TTC549 (cell line): ENCODE results near the gene CISD1.
A peak's percentile ranks its signal among the peaks of the same experiment; 100 is the strongest.

Source experiments
- FAIRE-seq: peaks from 2 replicates; lab custom pipeline; 2012; peaks lifted over from hg19 to GRCh38; lab: Jason Lieb, UNC

CISD1 gene

DNA sequence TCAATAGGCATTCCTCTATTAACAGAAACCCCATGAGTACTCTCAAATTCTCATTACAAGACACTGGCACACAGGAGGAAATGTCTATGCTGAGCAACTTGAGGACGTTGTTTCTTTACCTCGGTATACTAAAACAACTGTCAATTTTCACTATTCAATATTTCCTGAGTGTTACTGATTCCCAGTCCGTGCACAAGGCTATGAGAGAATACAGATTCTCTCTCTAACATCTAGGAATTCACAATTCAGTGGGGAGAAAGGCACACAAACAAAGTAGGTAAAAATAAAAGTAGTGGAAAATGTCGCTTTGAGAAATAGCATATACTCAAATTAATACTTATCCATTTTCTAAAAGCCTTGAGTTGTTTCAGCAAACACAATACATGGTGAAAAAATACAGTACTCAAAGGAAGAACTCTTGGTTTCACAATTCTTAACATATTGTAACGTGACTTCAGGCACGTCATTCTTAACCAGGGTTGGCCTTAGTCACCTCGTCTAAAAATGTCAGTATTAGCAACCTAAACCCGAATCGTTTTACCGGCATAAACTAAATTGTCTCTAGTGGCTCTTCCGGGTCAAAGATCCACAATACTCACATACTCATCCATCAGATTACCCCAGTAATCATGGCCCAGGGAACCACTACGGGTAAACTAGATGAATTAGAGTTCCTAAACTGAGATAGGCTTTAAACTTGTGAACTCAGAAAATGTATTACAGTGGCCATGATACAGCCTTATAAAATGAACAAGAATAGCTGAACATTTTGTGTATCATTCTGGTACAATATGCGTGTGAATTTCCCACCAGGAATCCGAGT, 2.7 kb upstream of the CISD1 start:
- no peak for FAIRE-seq

GRCh38 chr10:58266826-58267712, 1.9 kb upstream of the CISD1 start:
- no peak for FAIRE-seq

GRCh38 chr10:58267713-58268453, 1.1 kb upstream of the CISD1 start, which contains the start of gene IPMK:
IPMK (minus strand) TSS chr10:58267894; CDS start chr10:58267611, 283 bp downstream.
- no peak for FAIRE-seq

- no peak for FAIRE-seq
These were observed 462 bp upstream of the CISD1 start for GRCh38 chr10:58268454-58268945.

DNA sequence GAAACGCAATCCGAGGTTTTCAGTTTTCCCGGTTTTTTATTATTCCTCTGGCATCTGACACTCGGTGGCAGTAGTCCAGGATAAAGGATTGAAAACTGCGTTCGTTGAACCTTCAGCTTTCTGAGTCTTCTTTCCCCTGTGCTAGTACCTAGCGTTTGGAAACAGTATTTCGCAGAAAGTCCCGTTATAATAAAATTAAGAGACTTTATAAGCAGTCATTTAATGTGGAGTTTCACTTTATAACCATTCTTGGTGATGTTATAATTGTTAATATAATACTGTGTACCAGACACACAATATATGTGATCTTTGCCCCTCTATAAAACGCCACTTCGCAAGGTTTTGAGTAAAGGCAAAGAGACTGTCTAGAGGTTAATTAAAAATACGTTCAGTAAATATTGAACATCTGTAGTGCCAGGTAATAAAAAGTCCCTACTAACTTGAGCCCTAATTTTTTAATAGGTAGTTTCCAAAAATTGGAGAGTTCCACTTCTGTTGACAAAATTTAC, 874 bp downstream of the CISD1 start:
- no peak for FAIRE-seq

- FAIRE-seq, result no peak
These were observed 6.3 kb downstream of the CISD1 start for GRCh38 chr10:58275261-58275660.

DNA sequence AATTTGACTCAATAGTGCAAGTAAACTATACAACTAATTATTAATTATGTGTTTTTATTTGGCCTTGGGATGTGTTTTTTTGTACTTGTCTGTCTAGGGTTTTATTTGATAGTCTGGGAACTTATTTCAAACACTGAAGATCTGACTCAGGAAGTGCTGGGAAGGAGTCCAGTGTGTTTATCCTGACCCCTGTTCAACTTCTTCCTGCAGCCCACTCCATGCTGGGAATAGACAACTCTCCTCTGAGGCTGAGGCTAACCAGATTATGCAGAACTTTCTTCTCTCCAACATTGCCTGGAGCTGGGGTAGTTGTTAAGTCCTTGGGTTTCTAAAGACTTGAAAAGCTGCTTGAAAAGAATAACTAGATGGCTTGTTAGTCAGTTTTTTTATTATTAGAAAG, 6.9 kb downstream of the CISD1 start:
- no peak for FAIRE-seq

DNA sequence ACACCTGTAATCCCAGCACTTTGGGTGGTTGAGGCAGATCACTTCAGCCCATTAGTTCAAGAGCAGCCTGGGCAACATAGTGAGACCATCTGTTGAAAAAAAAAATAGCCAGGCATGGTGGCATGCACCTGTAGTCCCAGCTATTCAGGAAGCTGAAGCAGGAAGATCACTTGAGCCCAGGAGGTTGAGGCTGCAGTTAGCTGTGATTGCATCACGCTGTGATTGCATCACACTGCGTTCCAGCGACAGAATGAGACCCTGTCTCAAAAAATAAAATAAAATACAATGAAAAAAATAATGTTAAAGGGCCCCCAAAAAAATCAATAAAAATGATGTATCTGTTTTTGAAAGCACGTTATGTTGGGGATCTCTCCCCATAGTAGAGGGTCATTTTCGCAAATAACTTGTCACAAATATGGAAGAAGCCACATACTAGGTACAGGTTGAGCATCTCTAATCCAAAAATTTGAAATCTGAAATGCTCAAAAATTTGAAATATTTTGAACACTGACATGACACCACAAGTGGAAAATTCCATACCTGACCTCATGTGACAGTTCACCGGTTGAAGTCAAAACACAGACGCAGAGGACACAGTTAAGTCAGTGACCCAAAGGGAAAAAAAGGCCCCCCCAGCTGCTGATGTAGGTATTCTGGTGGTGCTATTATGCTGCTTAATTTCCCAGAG, 9.5 kb downstream of the CISD1 start:
- no peak for FAIRE-seq

- FAIRE-seq, result no peak
These were observed 10.0 kb downstream of the CISD1 start for GRCh38 chr10:58278962-58279307.

GRCh38 chr10:58280477-58280876, 11.5 kb downstream of the CISD1 start:
- no peak for FAIRE-seq

DNA sequence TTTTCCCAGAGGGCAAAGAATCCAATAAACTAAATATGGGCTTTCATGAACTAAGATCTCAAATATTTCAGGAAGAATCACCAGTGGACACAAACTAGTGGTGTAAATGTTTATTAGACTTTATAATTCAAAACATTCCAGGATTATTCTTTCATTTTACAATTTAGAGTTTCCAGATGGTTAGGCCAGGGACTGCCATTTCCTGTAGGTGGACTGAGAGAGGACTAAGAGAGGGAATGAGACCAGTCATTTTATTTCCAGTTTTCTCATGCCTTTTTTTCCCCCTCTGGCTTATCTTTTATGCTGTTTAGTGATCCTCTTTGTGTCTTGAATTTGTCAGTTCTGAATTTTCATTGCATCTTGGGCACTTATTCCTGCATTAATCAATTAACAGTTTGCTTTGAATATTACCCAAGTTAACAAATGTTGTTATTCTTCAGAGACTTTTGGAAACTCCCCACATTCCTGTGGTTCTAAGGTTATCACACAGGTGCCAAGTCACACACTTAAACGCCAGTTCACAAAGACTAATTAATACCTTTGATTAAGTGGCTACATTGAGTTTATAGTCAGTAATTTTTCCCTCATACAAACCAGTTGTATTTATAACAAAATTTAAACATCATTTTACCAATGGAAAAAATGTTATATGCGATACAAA, 12.3 kb downstream of the CISD1 start:
- no peak for FAIRE-seq

DNA sequence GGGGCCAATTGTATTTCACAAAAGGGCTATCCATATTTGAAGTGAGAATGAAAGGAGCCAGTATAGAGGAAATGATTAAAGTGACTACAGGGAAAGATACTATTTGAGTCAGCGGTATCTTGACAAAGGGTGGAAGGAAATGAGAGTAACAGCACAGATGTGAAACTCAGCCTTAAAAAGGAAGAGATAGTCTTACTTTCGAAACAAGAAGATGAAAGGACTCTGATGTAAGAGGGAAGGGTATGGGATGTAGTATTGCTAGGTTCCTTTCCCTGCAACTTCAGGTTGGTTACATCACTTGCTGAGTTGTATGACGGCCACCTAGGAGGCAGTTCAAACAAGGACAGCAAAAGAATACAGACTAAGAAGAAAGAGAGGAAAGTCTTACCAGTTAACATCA, 13.7 kb downstream of the CISD1 start:
- no peak for FAIRE-seq

DNA sequence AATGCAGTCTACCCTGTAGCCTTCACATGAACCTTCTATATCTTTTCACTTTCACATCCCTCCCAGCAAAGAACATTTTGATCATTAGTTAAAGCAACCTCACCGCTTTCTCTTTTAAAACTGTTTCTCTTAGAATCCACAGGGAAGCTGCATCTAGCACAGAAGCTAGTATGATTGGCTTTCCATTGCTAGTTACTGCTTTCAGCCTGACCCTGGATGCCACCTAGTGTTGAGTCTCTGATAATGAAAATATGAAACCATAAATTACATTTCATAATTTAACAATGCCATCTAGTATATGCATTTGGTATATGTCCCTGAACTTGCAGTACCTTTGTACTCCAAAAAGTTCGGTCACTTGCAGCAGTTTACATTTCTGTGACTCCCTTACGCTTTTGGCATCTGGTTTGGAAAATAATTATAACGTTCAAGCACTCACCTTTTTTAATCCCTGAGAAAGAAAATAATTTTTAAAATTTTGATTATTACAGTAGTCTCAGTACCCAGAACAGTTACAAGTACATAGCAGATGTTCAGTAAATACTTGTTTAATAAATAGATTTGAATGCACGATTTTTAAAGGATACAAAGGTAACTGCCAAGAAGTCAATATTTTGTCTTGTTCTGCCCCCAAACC, 22.7 kb downstream of the CISD1 start:
- FAIRE-seq, result no peak

GRCh38 chr10:58293989-58294388, 25.0 kb downstream of the CISD1 start:
- FAIRE-seq, result no peak

DNA sequence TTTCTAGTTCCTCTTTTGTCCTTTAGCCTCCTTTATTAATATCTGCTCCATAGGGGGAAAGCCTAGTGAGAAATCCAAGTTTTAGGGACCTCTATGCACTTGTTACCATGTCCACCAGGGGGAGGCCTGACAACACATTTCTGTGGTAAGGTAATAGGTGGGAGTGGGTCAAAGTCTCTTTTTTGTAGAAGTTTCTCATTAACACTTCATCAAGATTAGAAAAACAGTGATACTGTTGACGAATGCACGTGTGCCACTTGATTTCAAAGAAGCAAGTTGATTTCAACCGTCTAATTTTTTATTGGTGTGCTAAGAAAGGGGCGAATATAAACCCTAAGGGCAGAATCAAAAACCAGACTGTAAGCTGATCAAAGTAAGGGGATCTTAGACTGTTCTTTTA, 30.6 kb downstream of the CISD1 start:
- peak; percentile 57 for FAIRE-seq

GRCh38 chr10:58300676-58301075, 31.7 kb downstream of the CISD1 start:
- no peak for FAIRE-seq

GRCh38 chr10:58302254-58302653, 33.3 kb downstream of the CISD1 start:
- no peak for FAIRE-seq

DNA sequence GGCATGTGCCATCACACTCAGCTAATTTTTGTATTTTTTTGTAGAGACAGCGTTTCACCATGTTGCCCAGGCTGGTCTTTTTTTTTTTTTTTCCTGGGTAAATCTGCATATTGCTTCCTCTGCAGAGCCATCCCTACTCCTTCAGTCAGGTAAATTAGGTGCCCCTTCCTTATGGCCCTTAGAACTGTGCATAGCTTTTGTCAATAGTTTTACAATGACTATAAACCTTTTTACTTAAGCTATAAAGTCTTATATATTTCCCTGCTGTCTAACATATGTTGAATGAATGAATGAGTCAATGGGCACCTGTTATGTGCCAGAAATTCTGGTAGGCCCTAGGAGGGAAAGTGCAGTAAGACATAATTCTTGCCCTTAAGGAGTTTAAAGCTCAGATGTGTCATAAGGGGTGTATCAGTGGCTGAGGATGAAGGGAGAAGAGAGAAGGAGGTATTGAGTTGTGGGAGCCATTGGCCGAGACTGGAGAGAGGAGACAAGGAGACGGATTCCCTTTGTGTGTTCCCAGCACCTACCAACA, 35.2 kb downstream of the CISD1 start:
- FAIRE-seq, result no peak

DNA sequence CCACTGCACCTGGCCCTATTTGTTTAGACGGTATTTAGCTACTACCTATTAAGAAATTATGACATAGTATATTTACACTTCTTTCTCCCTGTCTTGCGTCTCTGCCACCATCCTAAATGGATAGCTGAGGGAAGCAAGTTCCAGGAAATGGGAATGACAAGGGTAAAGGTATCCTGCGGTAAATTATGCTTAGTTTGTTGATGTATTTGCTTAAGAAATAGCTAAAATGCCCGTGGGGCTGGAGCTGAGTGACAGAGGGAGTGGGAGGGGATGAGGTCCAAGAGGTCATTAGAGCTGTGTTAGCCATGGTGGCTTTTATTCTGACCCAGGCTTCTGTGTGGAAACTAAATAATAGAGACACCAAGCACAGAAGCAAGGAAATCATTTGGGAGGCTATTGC, 36.9 kb downstream of the CISD1 start:
- FAIRE-seq, result no peak

GRCh38 chr10:58307676-58308075, 38.7 kb downstream of the CISD1 start:
- no peak for FAIRE-seq
